Adipose tissue (tissue), 3 donors: ENCODE data around the gene ZNF513. TPM values are rescaled to one million over a fixed set of nuclear protein-coding genes. Genes with fewer than 3 reads are reported as not detected.

Experiments used
- H3K27ac ChIP-seq: one replicate; pipeline ENCODE4 v1.5.1; 2013; ENCODE audit warnings: low read depth, low read length
- WGBS, 3 donors: extraction: QIAGEN DNeasy Blood & Tissue Kit; methylation state at CpG; one replicate each; pipeline ENCODE4 v1.1.7; 2013; 5-methylcytosine and 5-hydroxymethylcytosine counted together
- polyA plus RNA-seq, 3 donors: library from polyadenylated mRNA; stranded (reverse); fragments of 200-250 nt; gene quantifications; one replicate each; pipeline ENCODE4 v1.2.3, GENCODE V29; 2013
- donor health status: healthy with polysubstance abuse.
- donor health status: Bipolar disorder and iron deficiency.
- donor health status: healthy.

The ZNF513 gene
- polyA plus RNA-seq, 3 donors: 8.6 to 19.9 (median 12.5) TPM

DNA sequence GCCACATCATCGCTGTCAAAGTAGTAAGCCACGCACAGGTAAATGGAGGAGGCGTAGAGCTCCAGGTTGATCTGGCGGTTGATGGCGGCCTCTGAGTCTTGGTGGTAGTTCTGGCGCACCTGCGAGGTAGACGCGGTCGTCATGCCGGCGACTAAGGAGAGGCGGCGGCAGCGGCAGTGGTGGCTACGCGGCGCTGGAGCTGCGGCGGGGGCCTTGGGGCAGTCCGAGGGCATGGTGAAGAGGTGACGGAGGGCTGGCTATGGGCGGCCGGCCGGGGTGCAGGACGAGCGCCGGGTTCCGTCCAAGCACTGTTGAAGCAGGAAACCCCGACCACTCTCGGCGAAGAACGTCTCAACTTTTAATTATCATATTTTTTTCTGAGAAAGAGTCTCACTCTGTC, 12.7 kb upstream of the ZNF513 start:
- 98 to 99% (median 99%) methylated on average over 33 of the region's 33 CpGs for WGBS, 3 donors
- no peak overlapping the region for H3K27ac ChIP-seq

DNA sequence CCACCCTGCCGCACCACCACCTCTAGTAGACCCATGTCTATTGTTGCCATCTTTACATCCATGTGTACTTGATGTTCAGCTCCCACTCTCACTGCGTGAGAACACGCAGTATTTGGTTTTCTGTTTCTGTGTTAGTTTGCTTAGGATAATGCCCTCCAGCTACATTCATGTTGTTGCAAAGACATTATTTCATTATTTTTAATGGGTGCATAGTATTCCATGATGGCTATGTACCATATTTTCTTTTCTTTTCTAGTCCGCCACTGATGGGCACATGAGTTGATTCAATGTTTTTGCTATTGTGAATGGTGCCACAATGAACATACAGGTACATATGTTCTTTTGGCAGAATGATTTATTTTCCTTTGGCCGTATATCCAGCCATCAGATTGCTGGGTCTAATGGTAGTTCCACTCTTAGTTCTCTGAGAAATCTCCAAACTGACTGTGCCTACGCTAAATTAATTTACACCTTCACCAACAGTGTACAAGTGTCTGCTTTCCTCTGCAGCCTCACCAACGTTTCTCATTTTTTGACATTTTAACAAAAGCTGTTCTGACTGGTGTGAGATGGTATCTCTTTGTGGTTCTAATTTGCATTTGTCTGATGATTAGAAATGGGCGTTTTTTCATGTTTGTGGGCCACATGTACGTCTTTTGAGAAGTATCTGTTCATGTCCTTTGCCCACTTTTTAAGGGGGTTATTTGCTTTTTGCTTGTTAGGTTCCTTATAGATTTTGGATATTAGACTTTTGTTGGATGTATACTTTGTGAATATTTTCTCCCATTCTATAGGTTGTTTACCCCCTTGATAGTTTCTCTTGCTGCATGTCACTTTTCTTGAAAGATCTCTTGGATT, 10.5 kb upstream of the ZNF513 start:
- H3K27ac ChIP-seq: no peak overlapping the region
- 93 to 94% (median 93%) methylated on average over 9 of the region's 9 CpGs for WGBS, 3 donors

DNA sequence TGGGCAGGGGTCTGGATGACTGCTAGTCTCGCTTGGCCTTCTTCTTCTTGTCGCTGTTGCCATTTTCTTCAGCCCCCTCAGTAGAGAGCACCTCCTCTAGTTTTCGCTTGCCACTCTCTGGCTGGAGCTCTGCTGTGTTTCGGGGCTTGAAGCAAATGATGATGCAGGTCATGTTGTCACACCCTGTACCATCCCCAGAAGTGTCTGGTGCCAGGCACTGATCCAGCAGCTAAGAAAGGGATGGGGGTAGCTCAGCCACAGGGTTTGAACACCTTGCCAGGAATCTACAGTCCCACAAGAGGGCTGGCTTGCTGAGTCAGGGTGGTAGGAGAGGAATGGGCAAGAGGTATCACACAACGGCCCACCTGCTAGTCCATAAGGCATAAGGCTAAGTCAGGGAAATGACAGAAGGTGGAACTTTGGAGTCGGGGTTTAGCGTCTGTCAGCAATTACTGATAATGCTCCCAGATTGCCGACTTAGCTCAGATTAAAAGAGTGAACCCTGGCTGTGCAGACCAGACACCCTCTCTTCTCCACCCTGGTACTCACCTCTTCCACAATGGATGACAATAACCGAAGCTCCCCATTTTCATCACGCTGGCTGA, 1.1 kb upstream of the ZNF513 start:
- H3K27ac ChIP-seq: no peak overlapping the region
- 86 to 94% (median 90%) methylated on average over 10 of the region's 10 CpGs for WGBS, 3 donors

DNA sequence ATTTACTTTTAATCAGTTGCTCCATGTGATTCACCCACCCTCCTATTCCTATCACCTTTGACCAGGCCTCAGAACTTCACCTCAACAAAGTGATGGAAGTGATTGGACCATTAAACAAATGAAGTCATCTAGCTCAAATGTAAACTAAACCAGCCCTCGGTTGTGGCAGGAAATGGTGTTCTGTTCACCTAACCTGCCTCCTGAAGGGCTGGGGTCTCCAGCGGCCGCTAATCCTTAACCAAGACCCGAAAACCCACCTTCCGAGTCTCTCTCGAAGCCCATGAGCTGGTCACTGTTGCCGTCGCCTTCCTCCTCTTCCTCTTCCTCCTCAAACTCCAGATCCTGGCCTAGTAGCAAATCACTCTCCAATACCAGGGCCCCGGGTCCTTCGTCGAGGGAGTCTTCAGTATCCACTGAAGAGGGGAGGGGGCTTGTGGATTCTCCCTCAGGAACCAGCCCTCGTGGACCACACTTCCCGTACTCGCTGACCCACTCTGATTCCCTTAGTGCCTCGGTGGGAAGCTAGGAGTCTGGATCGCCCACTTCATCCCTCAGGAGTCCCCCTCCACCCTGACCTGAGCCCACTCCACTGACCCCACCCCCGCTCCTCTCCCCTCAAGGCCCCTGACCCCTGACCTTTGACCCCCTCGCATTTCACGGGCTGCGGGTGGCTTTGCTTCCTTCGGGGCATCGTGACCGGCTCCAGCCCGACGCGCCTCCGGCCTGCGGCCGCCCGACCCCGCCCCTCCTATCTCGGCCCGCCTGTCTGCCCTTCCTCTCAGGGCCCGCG, 503 bp downstream of the ZNF513 start:
- WGBS, 3 donors: 0 to 1% (median 0%) methylated on average over 33 to 35 of the region's 35 CpGs
- peak overlapping the region; percentile 58 for H3K27ac ChIP-seq

DNA sequence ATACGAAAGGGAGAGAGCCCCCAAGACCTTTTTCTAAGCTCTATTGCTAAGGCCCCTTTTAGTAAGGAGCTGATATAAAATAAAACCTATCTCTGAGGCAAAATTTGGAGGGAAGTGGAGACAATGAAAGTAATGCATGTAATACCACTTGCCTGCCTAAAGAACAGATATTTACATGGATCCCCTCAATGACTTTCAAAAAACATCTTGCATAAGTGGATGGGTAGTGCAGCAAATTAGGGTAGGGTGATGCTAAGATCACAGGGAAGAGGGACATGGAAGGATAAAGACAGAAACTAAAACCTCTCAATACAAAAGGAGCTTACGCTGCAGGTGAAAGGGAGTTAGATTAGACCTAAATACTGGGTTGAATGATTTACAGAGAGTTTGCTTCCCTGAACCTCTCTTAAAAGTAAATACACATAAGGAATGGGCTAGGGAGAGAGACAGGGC, 1.1 kb downstream of the ZNF513 start:
- no peak overlapping the region for H3K27ac ChIP-seq
- WGBS, 3 donors: 69 to 88% (median 70%) methylated on average over 2 of the region's 2 CpGs

DNA sequence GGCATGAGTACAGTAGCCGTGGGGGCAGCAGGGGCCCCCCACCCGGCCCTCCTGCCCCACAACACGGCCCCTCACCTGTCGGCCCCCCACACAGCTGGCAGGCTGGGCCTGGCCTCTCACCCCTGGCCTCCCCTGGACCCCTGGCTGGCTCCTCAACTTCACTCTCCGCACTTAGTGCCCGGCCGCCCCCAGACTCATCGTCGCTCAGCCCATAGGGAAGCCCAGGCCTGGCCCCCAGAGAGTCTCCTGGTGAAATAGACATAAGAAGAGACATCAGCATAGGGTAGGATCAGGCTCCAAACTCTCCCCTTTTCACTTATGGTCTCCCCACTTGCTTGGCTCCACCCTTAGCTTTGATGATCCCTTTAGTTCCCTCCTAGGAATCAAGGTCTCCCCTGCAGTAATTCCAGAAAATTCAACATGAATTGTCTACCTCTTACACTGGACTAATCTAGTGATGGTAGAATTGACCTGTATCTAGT, 1.7 kb downstream of the ZNF513 start:
- WGBS, 3 donors: 79 to 85% (median 84%) methylated on average over 8 to 9 of the region's 9 CpGs
- no peak overlapping the region for H3K27ac ChIP-seq

DNA sequence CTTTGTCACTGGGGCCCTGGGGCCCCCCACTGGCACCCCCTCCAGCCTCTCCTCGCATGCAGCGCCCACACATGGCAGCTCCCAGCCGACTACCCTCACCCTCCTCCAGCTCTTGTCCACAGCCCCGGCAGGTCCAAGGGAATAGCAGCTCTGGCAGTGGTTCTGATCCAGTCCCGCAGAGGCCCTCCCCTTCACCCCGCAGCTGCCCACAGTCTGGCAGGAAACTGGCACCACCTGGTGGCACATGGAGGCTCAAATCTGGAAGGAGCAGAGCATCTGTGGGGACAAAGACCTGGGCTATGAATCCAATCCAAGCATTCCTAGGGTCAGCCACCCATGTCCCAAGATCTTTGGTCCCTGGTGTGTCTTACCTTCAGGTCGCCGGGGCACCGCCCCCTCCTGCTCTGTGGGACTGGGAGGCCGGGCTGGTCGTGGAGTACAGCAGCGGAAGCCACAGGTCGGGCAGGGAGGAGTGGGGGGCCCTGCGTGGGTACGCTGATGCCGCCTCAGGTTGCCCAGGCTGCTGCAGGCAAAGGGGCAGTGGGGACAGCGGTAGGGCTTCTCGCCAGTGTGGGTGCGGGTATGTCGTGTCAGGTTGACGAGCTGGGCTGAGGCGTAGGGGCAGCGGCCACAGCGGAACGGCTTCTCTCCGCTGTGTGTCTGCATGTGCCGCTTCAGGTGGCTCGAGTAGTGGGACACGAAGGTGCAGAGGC, 2.3 kb downstream of the ZNF513 start:
- H3K27ac ChIP-seq: no peak overlapping the region
- 76 to 82% (median 81%) methylated on average over 28 to 29 of the region's 29 CpGs for WGBS, 3 donors

DNA sequence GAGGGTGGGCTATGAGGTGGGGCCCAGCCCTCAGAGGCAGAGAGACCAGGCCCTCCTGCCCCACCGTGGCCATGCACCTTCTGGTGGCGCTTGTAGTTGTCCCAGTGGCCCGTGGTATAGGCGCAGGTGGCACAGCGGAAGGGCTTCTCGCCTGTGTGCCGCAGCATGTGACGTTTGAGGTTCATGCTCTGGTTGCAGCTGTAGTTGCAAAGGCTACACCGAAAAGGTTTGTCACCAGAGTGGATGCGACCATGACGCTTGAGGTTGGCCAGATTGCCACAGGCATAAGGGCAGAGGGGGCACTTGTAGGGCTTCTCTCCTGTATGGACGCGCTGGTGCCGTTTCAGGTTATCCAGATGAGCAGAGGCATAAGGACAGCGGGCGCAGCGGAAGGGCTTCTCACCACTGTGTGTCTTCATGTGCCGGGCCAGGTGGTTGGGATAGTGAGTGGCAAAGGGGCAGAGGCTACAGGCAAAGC, 2.9 kb downstream of the ZNF513 start:
- no peak overlapping the region for H3K27ac ChIP-seq
- 80 to 92% (median 85%) methylated on average over 18 of the region's 18 CpGs for WGBS, 3 donors

DNA sequence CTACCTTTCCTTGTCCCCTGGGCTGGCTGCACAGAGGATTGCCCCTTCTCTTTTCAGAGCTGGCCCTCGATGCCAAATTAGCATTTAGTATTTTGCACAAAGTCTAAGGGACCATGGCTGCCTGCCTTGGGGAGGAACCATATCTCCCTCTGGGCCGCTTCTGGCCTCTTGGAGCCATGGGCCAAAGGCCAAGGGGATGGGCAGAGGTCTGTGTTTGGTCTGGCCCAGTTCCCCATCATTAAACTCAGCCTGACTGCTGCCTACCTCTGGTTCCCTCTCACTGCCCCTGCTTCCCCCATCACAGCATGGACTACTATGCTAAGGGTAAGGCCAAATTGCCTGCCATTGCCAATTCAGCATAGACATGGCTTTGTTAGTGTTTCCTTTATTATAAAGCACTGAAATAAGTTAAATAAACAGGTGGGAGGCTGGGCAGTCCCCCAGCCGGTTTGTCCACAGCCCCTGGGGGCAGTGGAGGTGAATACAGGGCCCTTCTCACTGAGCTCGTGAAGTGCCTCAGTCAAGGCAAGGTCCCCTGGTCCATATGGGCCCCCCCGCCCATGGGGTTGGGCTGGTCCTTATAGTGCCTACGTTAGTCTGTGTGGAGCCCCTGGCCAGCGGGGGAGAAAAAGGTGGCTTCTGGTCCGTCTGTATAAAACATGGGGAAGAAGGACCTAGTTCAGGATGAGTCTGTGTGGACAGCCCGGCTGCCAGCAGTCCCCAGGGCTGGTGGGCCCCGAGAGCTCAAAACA, 3.5 kb downstream of the ZNF513 start:
- no peak overlapping the region for H3K27ac ChIP-seq
- WGBS, 3 donors: 70 to 77% (median 71%) methylated on average over 10 of the region's 10 CpGs

DNA sequence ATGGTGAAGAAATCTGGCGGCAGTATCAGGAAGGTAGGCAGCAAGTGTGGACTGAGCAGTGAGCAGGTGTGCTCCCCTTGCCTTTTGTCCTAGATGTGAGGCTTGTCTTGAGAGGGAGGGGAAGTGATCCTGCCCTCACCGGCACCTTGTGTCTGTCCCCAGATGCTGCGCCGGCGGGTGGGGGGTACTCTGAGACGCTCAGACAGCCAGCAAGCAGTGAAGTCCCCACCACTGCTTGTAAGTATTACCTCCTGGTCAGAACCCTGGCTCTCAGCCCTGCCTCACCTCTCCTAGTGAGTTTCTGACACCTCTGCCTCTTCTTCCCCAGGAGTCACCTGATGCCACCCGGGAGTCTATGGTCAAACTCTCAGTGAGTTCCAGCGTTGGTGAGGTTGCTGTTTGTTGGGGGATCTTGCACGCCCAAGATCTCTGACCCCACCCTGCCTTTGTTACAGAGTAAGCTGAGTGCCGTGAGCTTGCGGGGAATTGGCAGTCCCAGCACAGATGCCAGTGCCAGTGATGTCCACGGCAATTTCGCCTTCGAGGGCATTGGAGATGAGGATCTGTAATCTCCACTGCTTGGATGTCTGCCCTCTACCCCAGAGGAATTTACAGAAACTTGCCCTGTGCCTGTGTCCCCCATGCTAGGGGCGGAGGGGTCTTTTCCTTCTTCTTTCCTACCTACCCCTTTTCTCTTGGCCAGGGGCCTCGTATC, 4.2 kb downstream of the ZNF513 start:
- H3K27ac ChIP-seq: no peak overlapping the region
- 83 to 88% (median 84%) methylated on average over 16 of the region's 16 CpGs for WGBS, 3 donors

DNA sequence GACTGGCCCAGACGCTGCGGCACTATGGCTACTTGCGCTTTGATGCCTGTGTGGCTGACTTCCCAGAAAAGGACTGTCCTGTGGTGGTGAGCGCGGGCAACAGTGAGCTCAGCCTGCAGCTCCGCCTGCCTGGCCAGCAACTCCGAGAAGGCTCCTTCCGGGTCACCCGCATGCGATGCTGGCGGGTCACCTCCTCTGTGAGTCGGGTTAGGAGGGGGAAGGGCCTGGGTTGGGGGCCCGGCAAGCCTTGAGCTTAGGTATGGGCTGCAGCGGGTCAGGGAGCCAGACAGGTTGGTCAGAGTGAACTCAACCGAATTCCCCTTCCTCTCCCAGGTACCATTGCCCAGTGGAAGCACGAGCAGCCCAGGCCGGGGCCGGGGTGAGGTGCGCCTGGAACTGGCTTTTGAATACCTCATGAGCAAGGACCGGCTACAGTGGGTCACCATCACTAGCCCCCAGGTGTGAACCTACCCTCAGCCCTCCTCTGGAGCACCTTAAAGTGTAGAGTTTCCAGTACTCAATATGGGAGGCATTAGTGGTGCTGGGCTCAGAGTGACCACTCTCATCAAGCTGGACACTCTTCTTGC, 4.9 kb downstream of the ZNF513 start:
- WGBS, 3 donors: 90 to 94% (median 92%) methylated on average over 20 of the region's 20 CpGs

DNA sequence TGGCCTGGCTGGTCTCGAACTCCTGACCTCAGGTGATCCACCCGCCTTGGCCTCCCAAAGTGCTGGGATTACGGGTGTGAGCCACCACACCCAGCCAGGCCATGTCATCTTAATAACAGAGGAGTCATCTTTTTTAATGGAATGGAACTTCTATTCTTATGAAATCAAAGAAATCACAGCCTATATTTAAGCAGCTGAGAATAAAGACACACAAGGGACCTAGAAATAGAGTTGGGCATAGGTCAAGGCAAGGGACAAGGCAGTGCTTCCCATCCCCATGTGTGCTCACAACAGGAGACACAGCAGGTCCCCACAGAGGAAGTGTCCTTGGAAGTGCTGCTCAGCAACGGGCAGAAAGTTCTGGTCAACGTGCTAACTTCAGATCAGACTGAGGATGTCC, 7.0 kb downstream of the ZNF513 start:
- H3K27ac ChIP-seq: no peak overlapping the region
- 76 to 85% (median 79%) methylated on average over 5 of the region's 5 CpGs for WGBS, 3 donors

More for the DNA sequence above, 4.9 kb downstream of the ZNF513 start:
- H3K27ac ChIP-seq: no peak overlapping the region

DNA sequence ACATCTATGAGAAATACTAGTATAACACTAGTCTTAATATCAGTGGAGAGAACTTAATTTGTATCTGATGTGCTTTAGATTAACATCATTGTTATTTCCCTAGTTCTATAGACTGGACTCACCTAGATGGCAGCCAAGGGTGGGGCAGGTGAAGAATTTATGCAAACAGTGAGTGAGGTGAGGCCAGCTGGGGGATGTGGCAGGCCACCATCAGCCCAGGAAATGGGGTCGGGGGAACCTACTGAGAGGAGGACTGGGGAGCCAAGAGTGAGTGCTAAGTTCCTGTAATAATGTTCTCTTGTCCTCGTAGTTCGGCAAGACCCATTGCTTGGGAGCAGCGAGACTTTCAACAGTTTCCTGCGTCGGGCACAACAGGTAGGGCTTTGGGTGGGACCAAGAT, 7.6 kb downstream of the ZNF513 start:
- 91 to 98% (median 91%) methylated on average over 6 of the region's 6 CpGs for WGBS, 3 donors

DNA sequence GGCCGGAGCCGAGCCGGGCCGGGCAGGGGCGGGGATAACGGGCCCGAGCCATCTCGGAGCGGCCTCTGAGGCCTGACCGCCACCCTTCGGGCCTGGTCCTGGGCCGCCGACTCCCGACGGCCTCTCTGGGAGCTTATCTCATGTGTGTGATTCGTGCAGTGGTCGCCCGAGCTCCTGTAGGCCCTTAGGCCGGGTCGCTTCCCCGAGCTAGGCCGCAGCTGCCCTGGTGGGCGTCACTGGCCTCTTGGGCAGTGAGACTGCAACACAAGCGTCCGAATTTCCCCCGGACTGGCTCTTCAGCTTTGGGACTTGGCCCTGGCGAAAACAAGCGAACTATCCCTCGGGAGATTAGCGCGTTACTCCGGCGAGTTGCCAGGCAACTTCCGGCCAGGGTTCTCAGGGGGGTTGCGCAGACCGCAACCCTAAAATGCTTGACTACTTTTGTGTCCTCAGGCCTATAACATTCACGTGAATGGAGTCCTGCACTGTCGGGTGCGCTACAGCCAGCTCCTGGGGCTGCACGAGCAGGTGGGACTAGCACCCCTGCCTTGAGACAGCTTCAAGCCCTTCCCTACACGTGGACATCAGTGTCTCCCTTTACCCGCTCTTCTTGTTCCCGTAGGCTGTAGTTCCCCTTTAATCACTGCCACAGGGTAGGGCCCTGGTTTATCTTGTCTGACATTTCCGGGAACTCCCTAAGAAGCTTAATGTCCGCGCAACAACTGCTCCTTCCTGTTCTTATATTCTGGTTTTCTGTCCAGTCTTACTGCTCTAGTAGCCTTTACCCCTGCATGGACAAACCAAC, 9.5 kb downstream of the ZNF513 start:
- H3K27ac ChIP-seq: peak overlapping the region; percentile 92
- 0% methylated on average over 43 to 46 of the region's 46 CpGs for WGBS, 3 donors

More for the DNA sequence above, 7.6 kb downstream of the ZNF513 start:
- no peak overlapping the region for H3K27ac ChIP-seq

DNA sequence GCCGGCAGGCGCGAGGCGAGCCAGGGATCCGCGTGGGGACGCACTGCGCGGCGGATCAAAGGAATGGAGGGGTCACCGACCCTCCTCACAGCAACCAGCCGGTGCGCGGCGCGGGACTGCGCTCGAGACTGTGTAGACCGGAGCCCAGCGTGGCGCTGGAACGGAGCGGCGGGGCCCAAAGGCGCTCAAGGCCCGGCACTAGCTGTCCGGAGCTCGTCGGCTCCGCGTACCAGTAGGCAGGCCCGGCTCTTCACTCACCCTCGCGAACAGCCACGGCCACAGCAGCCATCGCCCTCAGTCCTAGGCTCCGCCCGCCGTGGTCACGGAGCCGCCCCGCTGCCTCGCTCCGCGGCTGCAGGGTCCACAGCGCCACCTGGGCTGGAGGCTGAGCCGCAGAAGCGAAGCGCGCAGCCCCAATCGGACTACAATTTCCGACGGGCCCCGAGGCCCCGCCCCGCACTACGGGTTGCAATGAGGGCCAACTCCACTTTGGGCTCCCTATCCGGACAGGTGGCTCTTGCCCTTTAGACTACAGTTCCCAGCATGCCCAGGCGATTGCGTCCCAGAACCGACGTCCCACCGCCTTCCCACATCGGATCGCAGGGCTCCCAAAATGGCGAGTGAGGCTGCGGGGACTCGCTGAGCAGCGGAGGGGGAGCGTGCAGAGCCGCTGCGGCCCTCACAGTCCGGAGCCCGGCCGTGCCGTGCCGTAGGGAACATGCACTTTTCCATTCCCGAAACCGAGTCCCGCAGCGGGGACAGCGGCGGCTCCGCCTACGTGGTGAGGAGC, 10.3 kb downstream of the ZNF513 start, which contains the start of the genes EIF2B4 and SNX17:
EIF2B4 (minus strand) TSS at position 313 of the 790 bp plus-strand sequence; CDS start at position 289, 24 bp downstream.
SNX17 (plus strand) TSS at position 591 of the 790 bp plus-strand sequence; CDS start at position 719, 128 bp downstream.
- 0 to 1% (median 1%) methylated on average over 76 to 85 of the region's 85 CpGs for WGBS, 3 donors
- peak within 1 kb of the TSS; percentile 92 for H3K27ac ChIP-seq
